ENCODE measurements around the gene GRIFIN.
A peak's percentile ranks its signal among the peaks of the same experiment; 100 is the strongest.

Gene GRIFIN

DNA sequence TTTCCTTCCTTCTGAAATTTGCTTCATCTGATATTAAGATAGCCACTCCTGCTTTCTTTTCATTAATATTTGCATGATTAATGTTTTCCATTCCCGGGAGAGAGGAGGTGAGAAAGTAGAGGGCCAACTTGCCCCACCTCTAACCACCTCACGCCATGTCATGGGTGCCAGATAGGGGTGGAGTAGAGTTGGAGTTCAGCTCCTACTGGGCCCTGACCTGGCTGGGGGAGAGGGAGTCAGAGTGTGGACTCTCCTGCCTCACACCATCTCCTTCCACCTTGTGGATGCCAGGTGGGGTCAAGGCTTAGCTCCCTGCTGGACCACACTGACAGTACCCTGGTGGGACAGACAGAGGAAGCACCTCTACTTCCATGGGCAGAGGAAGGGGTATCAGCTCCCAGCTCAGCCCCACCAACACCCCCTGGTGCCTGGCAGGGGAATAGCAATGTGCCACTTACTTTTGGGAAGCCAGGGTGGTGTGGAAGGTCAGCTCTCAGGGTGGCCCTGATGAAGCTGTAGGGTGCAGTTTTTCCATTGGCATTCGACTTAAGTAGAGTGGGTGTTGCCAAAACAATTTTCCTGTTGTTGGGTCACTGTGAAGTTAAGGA lies 44.8 kb downstream of the GRIFIN start:
- DNase-seq (ENCODE audit: low read depth), result no peak
- H3K4me3 ChIP-seq (ENCODE audit: low read length), result no peak overlapping the region
- TF ChIP-seq, protein P1, sequence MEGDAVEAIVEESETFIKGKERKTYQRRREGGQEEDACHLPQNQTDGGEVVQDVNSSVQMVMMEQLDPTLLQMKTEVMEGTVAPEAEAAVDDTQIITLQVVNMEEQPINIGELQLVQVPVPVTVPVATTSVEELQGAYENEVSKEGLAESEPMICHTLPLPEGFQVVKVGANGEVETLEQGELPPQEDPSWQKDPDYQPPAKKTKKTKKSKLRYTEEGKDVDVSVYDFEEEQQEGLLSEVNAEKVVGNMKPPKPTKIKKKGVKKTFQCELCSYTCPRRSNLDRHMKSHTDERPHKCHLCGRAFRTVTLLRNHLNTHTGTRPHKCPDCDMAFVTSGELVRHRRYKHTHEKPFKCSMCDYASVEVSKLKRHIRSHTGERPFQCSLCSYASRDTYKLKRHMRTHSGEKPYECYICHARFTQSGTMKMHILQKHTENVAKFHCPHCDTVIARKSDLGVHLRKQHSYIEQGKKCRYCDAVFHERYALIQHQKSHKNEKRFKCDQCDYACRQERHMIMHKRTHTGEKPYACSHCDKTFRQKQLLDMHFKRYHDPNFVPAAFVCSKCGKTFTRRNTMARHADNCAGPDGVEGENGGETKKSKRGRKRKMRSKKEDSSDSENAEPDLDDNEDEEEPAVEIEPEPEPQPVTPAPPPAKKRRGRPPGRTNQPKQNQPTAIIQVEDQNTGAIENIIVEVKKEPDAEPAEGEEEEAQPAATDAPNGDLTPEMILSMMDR (conservative IDR thresholded peaks at IDR 0.05; ENCODE audit: low read length), result peak; percentile 35

DNA sequence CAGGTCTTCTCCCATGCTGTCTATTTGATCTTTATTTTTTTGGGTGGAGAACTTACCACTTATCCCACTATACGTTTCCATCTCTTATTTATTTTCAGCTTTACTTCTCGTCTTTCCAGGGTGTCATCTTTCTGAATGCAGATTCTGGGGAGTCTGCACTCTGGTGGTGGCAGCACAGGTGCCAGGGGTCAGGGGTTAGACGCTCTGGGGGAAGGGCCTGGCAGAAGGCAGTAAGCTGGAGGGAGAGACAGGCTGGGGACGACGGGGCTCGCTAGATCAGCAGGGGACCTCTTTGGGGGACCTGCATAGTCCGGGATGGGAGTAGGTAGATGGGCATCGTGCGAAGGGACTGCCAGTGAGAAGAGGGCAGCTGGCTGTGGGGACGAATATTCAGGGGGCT lies 50.4 kb downstream of the GRIFIN start:
- no peak overlapping the region for H3K4me3 ChIP-seq (ENCODE audit: low read length)
- TF ChIP-seq, protein P1 (conservative IDR thresholded peaks at IDR 0.05; ENCODE audit: low read length), result no peak
- DNase-seq (ENCODE audit: low read depth), result no peak

Measured in AG10803 (cell line).